Activated CD4-positive, alpha-beta T cell treated with anti-CD3 and anti-CD28 coated beads, Interleukin-2, Interleukin-6, amounts not matched to agents 100 ng/mL and 50 ng/mL, durations not matched to agents 16 hours and 8 hours (primary cell): ENCODE measurements around the gene FARP1.

Experiments
- DNase-seq: peaks from one replicate; pipeline ENCODE4 v3.0.0-alpha.2; 2020

The FARP1 gene

DNA sequence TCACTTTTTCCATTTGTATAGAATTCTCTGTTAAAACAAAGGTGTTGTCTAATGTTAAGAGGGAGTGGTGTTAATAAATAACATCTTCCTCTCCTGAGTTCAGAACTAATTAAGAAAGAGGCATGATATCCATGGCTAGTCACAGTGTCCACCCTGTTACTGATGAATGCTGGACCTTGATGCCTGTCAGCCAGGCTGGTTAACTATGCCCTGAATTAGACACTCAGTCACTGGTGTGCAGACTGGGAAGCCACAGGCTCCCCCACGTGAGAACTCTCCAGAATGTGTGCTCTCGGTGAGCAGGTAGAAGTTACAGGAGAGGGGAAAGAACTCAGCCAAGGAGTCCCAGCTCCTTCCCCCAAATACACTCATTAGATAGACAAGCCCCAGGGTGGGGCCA is 90.2 kb downstream of the FARP1 start:
- DNase-seq = no peak

GRCh38 chr13:98234348-98234747 is 91.5 kb downstream of the FARP1 start:
- DNase-seq = no peak

DNA sequence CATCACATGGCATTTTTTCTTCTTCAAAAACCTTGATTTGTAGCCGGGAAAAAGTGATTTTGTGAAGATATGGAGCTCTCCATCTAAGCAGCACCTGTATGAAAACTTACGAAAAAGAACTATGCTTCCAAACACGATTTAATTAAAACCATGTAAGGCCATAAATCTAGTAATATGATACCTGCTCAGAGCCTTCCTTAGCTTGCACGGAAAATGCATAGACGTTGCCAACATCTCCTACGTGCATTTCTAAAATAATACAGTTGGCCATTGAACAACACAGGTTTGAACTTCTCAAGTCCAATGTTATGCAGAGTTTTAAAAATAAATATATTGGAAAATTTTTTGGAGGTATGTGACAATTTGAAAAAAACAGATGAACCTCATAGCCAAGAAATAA is 93.3 kb downstream of the FARP1 start:
- no peak for DNase-seq

- no peak for DNase-seq
Measured at GRCh38 chr13:98237331-98237730, 94.4 kb downstream of the FARP1 start.

GRCh38 chr13:98239162-98240076 is 96.5 kb downstream of the FARP1 start:
- DNase-seq = no peak

DNA sequence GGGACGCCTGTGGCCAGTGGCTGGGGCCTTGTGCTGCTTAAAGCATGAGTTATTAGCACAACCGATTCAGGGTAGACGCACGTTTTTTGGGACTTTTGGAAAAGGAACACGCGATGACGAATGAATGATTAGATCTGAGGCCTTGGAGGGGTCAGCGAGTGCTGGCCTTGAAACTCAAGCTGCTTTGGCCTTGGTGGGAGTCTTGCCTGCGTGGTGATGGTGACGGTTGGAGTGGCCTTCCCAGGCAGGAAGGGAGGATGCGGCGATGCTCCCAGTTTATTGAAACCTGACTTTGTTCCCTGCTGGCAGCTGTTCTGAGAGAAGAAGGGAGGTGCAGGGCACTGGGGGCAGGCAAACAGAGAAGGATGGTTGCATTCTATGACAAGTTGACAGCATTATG is 97.2 kb downstream of the FARP1 start:
- DNase-seq = no peak

DNA sequence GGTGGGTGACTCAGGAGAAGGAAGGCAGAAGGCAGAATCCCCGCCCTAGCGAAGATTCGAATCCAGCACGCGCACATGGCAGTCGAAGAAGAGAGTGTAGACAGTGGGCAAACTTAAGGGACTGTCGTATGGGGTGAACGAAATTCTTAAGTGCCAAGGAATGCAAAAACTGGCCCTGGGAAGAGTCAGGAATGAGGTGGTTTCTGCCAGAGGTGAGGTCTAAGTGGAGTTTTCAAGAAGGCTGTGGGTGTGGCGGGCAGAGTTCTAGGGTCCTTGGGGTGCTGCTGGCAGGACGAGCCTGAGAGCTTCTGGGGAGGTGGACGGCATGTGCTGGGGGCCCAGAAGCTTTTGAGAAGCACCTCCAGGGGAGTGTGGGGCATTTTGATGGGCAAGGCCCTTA is 98.1 kb downstream of the FARP1 start:
- DNase-seq = no peak

DNA sequence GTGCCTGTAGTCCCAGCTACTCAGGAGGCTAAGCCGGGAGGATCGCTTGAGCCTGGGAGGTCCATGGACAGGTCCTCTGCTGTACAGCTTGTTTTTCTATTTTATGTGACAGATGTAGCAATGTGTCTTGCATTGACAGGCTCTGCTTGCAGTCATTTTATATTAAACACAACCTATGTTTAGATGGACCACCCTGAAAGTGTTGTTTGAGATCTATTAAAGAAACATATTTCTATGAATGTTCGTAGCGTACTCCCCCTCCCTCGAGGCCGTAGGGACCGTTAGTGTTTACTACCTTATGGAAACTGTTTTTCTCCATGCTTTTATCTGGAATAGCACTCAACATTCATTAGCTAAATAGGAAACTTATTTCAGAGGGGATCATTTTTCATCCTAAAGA is 99.1 kb downstream of the FARP1 start:
- no peak for DNase-seq

DNA sequence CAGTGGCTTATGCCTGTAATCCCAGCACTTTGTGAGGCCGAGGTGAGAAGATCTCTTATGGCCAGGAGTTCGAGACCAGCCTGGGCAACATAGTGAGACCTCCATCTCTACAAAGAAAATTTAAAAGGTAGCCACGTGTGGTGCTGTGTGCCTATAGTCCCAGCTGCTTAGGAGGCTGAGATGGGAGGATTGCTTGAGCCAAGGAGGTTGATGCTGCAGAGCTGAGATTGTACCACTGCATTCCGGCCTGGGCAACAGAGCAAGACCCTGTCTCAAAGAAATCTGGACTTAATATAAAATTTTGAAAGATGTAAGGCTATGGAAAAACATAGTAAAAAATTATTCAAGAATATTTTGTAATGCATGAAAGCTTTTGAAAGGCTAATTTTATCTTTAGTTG is 99.5 kb downstream of the FARP1 start:
- DNase-seq = no peak

- no peak for DNase-seq
Measured at GRCh38 chr13:98243929-98244272, 101.0 kb downstream of the FARP1 start.

DNA sequence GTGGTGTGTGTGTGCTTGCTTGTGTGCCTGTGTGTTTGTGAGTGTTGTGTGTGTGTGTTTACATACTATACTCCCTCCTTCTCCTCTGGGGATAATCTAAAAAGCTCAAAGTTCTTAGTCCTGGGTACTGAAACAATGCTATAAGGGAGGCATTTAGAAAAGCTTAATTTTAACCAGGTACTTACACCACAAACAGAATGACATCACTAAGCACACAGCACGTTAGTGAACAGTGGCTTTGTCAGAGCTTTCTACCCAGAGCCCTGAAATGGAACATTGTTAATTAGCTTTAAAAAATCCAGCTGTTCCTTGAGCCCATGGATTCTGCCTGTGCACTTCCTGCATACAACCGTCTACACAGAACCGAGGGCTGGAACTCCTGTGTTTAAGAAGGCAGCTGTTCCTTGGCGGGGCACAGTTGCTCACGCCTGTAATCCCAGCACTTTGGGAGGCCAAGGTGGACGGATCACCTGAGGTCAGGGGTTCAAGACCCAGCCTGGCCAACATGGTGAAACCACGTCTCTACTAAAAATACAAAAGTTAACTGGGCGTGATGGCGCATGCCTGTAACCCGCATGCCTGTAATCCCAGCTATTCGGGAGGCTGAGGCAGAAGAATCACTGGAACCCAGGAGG is 103.8 kb downstream of the FARP1 start:
- no peak for DNase-seq

DNA sequence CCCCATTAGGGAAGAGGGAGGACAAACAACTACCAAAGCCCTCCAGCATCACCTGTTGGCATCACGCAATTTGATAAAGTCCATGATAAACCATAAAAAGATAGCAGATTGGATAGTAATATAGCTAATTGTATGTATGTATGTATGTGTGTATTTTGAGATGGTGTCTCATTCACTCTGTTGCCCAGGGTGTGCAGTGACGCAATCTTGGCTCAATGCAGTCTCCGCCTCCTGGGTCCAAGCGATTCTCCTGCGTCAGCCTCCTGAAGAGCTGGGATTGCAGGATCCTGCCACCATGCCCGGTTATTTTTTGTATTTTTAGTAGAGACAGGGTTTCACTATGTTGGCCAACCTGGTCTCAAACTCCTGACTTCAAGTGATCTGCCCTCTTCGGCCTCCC is 108.8 kb downstream of the FARP1 start:
- DNase-seq = no peak

DNA sequence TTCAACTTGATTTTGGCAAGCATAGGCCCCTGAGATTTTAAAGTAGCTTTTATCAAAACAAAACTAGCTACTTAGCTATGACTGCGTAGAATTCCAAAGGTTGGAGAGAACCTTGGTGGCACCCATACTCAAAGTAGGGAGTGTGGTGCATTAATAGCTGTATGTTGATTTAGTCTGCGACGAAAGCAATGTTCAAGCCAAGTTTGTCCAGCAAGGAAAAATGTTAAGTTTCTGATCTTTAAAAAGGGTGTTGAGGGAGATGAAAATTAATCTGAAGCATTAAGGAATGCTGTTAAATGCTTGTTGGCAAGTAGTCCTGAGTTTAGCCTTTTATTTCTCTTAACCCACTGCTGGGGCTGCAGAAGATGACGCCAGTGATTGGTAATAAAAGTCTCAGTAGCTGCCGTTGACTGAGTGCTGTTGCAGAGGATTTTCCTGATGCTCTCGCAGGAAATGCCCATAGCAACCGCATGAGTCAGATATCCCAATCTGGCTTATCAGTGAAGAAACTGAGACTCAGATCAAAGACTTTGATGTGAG is 110.1 kb downstream of the FARP1 start:
- no peak for DNase-seq

- DNase-seq = no peak
Measured at GRCh38 chr13:98253526-98253925, 110.6 kb downstream of the FARP1 start.

DNA sequence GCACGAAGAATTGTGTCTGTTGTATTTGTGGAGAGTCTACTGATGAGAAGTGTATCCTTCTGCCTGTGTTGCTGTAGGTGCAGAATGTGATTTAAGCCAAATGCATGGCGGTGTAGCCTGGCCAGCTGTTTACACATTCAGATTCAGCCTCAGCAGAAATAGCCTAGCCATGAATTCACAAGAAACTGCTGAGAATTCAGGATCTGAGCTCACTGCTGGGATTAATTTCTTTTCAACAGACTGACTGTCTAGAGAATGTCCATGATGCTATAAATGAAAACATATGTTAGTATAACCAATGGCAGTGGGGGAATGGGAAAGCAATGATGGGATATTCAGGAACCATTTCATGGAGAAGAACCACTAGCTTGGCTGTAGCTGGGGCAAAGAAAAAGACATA is 111.6 kb downstream of the FARP1 start:
- no peak for DNase-seq

DNA sequence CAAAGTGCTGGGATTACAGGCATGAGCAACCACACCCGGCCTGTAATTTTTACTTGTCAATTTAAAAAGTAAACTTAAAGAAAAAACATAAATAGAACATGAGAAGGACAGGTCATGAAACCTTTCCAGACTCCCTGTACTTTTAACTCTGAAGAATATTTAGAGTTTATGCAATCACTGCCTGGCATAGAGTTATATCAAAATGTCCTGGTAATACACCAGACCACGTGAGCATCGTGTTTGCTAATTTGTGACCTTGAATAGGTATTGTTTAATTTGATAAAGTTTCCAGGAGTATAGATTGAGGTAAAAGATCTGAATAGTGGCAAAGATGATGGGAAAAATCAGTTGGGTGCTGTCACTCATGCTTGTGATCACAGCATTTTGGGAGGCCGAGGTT is 115.3 kb downstream of the FARP1 start:
- DNase-seq = no peak

DNA sequence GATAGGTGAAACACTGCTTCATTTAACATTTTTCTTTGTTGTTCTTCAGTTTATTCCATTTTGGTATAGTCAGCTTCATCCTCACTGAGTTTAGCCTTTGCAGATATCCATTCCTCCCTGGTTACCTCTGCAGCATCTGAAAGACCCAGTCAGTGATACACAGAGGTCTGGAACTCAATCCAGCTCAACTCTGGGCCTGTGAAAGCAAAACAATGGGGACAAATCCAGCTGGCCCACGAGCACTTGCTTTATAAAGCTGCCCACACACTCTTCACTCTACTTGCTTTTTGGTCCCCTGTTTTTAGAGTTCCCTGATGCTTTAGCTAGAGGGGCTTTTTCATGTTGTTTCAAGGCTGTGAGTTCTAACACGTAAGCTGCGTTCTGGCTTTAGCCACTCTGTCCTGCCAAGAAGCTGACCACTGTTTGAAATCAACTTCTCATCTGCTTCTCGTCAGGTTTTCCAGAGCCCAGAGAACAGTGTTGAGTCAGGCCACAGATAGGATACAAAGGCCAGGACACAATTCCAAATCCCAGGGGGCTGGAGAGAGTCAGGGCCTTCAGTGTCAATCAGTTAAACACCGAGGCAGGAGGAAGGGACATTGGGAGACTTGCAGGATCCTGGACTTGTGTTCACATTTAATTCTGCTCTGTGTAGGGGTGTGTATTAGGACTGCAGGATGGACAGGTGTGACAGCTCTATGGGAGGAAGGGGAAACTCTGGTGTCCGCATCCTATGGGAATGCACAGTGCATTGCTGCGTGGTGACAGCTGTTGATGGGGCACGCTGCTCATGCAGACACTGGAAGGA is 117.7 kb downstream of the FARP1 start:
- no peak for DNase-seq

DNA sequence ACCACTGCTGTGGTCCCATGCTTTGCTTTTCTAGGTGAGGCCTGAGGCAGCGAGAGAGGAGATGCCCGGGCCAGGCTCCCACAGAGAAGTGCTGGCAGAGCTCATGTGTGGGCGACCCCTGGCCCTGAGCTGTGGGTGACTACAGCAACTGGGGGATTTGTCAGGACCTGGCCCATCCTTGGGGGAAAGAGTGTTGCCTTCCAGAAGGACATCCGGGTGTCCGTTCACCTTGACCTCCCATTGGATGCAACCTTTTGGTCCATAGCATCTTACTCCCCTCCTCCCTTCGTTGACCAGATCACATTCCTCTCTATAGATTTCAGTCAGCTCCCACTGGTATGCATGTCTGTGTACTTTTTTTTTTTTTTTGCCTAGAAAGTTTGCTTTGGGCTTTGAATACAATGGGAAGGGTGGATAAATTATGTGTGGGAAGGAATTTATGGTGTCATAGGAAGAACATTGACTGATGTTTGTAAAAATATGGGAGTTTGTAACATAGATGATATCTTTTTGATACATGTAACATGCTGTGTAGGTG is 118.3 kb downstream of the FARP1 start:
- no peak for DNase-seq

DNA sequence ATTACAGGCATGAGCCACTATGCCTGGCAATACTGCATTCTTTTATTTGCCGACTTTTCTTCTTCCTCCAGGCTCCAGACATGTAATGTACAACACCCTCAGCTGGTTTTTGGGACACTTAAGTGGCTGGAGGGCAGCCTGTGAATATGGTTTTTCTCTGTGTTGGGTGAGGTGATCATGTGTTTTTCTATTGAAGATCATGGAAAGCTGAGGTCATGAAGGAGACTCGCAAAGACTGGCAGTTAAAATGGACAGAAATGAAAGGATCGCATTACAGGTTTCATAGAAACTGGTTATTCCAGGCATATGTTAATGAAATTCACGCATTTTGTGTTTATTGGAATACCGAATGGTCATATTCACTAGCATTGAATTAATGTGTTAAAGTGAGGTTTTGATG is 119.4 kb downstream of the FARP1 start:
- DNase-seq = no peak

- DNase-seq = no peak
Measured at GRCh38 chr13:98263841-98264240, 120.9 kb downstream of the FARP1 start.

GRCh38 chr13:98264877-98265276 is 122.0 kb downstream of the FARP1 start:
- DNase-seq = no peak

- no peak for DNase-seq
Measured at GRCh38 chr13:98265692-98266551, 123.0 kb downstream of the FARP1 start.
